NCI-H345 (cell line): ENCODE results near the gene ATXN7L3B.
A peak's percentile ranks its signal among the peaks of the same experiment; 100 is the strongest.

Experiments
- DNase-seq: peaks from one replicate; lab custom pipeline; 2025; lab: John Stamatoyannopoulos, UW

Gene ATXN7L3B

GRCh38 chr12:74537707-74538385 is at the start of gene ATXN7L3B:
TSS of gene ATXN7L3B (plus strand) at chr12:74537835. CDS start at chr12:74538113, 278 bp downstream.
- DNase-seq, result peak; percentile 97

- no peak for DNase-seq
Observed at GRCh38 chr12:74488134-74488533, 49.5 kb upstream of the ATXN7L3B start.

- DNase-seq, result no peak
Observed at GRCh38 chr12:74489543-74489942, 48.1 kb upstream of the ATXN7L3B start.

- DNase-seq, result no peak
Observed at GRCh38 chr12:74490390-74491064, 47.1 kb upstream of the ATXN7L3B start.

GRCh38 chr12:74491374-74491773 is 46.3 kb upstream of the ATXN7L3B start:
- DNase-seq, result no peak

GRCh38 chr12:74499192-74499591 is 38.4 kb upstream of the ATXN7L3B start:
- no peak for DNase-seq

GRCh38 chr12:74508873-74509657 is 28.6 kb upstream of the ATXN7L3B start:
- peak; percentile 58 for DNase-seq

- no peak for DNase-seq
Observed at GRCh38 chr12:74509886-74510285, 27.7 kb upstream of the ATXN7L3B start.

- no peak for DNase-seq
Observed at GRCh38 chr12:74514098-74514872, 23.4 kb upstream of the ATXN7L3B start.

GRCh38 chr12:74515849-74516248 is 21.8 kb upstream of the ATXN7L3B start:
- no peak for DNase-seq

GRCh38 chr12:74526535-74526934 is 11.1 kb upstream of the ATXN7L3B start:
- DNase-seq, result no peak

- DNase-seq, result no peak
Observed at GRCh38 chr12:74527491-74527890, 10.1 kb upstream of the ATXN7L3B start.

GRCh38 chr12:74530676-74531075 is 7.0 kb upstream of the ATXN7L3B start:
- DNase-seq, result no peak

GRCh38 chr12:74535536-74535935 is 2.1 kb upstream of the ATXN7L3B start:
- no peak for DNase-seq

GRCh38 chr12:74537126-74537706 is 419 bp upstream of the ATXN7L3B start:
- DNase-seq, result peak; percentile 84

GRCh38 chr12:74538491-74539258 is 1.0 kb downstream of the ATXN7L3B start:
- no peak for DNase-seq

GRCh38 chr12:74539261-74539660 is 1.6 kb downstream of the ATXN7L3B start:
- no peak for DNase-seq

- peak; percentile 41 for DNase-seq
Observed at GRCh38 chr12:74539765-74540526, 2.3 kb downstream of the ATXN7L3B start.

- DNase-seq, result no peak
Observed at GRCh38 chr12:74541074-74541473, 3.4 kb downstream of the ATXN7L3B start.

GRCh38 chr12:74547249-74547648 is 9.6 kb downstream of the ATXN7L3B start:
- no peak for DNase-seq
